ENCODE measurements around the gene WNT16.

- TF ChIP-seq CTCF (IDR thresholded peaks at IDR 0.05) (no peak), POLR2A (IDR thresholded peaks at IDR 0.05) (no peak)
Observed at GRCh38 chr7:121329191-121330052, 622 bp downstream of the WNT16 start.

Measured in adrenal gland (tissue), 5 donors.